Left kidney (tissue), 1 donor: Measurements from ENCODE around the gene ZNF626. TPM values are rescaled to one million over a fixed set of nuclear protein-coding genes. Genes with fewer than 3 reads are reported as not detected.

Experiments used
- polyA plus RNA-seq: library from polyadenylated mRNA; unstranded; fragments of 120-200 nt; gene quantifications from one replicate; pipeline ENCODE4 v1.2.1, GENCODE V29; 2013; ENCODE audit not compliant: insufficient read length

The ZNF626 gene
- polyA plus RNA-seq, 1 donor = 26.1 TPM

Other genes with a start within 250 kb of the ZNF626 start
- 43.1 TPM for gene ZNF737, start 95.8 kb downstream of the ZNF626 start, polyA plus RNA-seq
- gene ZNF66, start 114.7 kb upstream of the ZNF626 start, polyA plus RNA-seq = 10.5 TPM